ENCODE data around the gene TMPRSS4. TPM values are rescaled to one million over a fixed set of nuclear protein-coding genes. Genes with fewer than 3 reads are reported as not detected.

TMPRSS4 gene
- polyA plus RNA-seq, 3 donors = not detected

DNA sequence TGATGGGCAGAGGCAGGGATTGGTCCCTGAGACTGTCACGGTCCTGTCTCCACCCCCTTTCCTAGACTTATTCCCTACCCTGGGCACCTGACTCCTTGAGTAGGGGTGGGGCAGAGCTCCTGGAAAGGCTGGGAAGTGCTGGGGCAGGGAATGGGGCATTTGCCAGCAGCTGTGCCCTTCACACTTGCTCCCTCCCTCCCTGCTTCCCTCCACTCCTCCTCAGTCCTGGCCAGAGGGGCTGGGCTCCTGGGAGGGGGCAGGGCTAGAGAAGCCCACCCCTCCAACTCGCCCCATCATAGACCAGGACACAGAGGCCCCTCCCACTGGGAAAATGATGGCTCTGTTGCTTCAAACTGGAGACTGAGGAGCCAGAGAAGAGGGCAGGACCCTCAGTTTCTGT is 88.0 kb downstream of the TMPRSS4 start:
- Mint-ChIP-seq H3K36me3 (no peaks in the 10 kb centered on the region), H3K4me1 (peaks cover 2% of the 10 kb centered on the region), H3K27ac (no peak overlapping the region), H3K4me3 (no peak overlapping the region), H3K9me3 (peaks cover 0 to 1% (median 0%) of the 10 kb centered on the region in 7 donors), H3K27me3 (ENCODE audit: low read depth in 3 of 3) (peaks cover 11 to 24% (median 11%) of the 10 kb centered on the region in 3 donors)
- Histone ChIP-seq H3K27me3 (ENCODE audit: control insufficient read depth in 2 of 2, insufficient read depth in 2 of 2, low read length in 2 of 2) (peaks cover 0 to 2% of the 10 kb centered on the region in 2 donors), H4K20me1 (ENCODE audit: insufficient read depth, low read length) (no peaks in the 10 kb centered on the region), H3K9ac (ENCODE audit: insufficient read depth, low read length, poor library complexity, severe bottlenecking) (no peak overlapping the region), H3K79me2 (ENCODE audit: insufficient read depth, low read length) (no peaks in the 10 kb centered on the region), H3K9me3 (replicated peaks in 1 of 2; ENCODE audit: control insufficient read depth in 1 of 2, insufficient read depth in 1 of 2, low read length in 2 of 2) (no peaks in the 10 kb centered on the region), H3K27ac (ENCODE audit: low read depth in 1 of 2, low read length in 2 of 2) (no peak overlapping the region), H3K4me2 (replicated peaks; ENCODE audit: extremely low read depth, low read length, poor library complexity, severe bottlenecking) (no peak overlapping the region), H3K4me3 (replicated peaks in 1 of 3; ENCODE audit: low read depth in 2 of 3, low read length in 3 of 3) (no peak overlapping the region), H2AFZ (ENCODE audit: insufficient read depth, low read depth, low read length, poor library complexity, severe bottlenecking) (no peak overlapping the region), H3K36me3 (replicated peaks in 1 of 2; ENCODE audit: control insufficient read depth in 1 of 2, insufficient read depth in 2 of 2, low read length in 2 of 2) (no peaks in the 10 kb centered on the region), H3K4me1 (ENCODE audit: control insufficient read depth in 1 of 2, insufficient read depth in 2 of 2, low read length in 2 of 2) (no peaks in the 10 kb centered on the region)
- WGBS (ENCODE audit: insufficient coverage) = no CpG with 5 or more reads among the region's 2 CpGs
- intact Hi-C loops (cut with micrococcal nuclease) = no loop called here
- TF ChIP-seq, protein P1, sequence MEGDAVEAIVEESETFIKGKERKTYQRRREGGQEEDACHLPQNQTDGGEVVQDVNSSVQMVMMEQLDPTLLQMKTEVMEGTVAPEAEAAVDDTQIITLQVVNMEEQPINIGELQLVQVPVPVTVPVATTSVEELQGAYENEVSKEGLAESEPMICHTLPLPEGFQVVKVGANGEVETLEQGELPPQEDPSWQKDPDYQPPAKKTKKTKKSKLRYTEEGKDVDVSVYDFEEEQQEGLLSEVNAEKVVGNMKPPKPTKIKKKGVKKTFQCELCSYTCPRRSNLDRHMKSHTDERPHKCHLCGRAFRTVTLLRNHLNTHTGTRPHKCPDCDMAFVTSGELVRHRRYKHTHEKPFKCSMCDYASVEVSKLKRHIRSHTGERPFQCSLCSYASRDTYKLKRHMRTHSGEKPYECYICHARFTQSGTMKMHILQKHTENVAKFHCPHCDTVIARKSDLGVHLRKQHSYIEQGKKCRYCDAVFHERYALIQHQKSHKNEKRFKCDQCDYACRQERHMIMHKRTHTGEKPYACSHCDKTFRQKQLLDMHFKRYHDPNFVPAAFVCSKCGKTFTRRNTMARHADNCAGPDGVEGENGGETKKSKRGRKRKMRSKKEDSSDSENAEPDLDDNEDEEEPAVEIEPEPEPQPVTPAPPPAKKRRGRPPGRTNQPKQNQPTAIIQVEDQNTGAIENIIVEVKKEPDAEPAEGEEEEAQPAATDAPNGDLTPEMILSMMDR (IDR thresholded peaks at IDR 0.05) = no peak
- DNase-seq = no peak

DNA sequence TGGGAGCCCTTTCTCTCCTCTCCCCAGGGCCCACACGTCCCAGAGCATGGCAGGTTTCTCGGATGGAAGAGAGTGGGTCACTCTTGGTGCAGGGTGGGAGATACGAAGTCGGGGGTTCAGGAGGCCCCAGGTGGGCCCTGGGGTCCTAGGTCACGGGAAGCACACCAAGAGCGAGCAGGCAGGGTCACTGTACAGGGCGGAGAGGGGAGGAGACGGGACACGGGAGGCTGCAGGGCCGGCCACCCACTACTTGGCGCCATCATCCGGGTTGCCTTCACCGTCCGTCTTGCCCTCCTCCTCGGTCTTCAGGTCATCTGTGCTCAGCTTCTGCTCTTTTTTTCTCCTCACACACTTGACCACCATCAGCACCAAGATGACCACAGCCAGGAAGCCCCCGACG is 89.8 kb downstream of the TMPRSS4 start:
- no peak overlapping the region for H3K4me3 Mint-ChIP-seq
- no peak for DNase-seq
- H3K4me2 ChIP-seq (replicated peaks; ENCODE audit: extremely low read depth, low read length, poor library complexity, severe bottlenecking) = no peak overlapping the region
- H3K79me2 ChIP-seq (ENCODE audit: insufficient read depth, low read length) = no peaks in the 10 kb centered on the region
- no peak overlapping the region for H3K4me3 ChIP-seq (replicated peaks in 1 of 3; ENCODE audit: low read depth in 2 of 3, low read length in 3 of 3)
- no peak overlapping the region for H3K9ac ChIP-seq (ENCODE audit: insufficient read depth, low read length, poor library complexity, severe bottlenecking)
- H3K27ac Mint-ChIP-seq = no peak overlapping the region
- TF ChIP-seq, protein P1 (IDR thresholded peaks at IDR 0.05) = no peak
- peaks cover 11 to 20% (median 15%) of the 10 kb centered on the region in 3 donors for H3K27me3 Mint-ChIP-seq (ENCODE audit: low read depth in 3 of 3)
- intact Hi-C loops (cut with micrococcal nuclease) = no loop called here
- no peaks in the 10 kb centered on the region for H3K36me3 ChIP-seq (replicated peaks in 1 of 2; ENCODE audit: control insufficient read depth in 1 of 2, insufficient read depth in 2 of 2, low read length in 2 of 2)
- WGBS (ENCODE audit: insufficient coverage) = 94% methylated on average over 15 of the region's 17 CpGs
- H3K4me1 ChIP-seq (ENCODE audit: control insufficient read depth in 1 of 2, insufficient read depth in 2 of 2, low read length in 2 of 2) = peaks cover 4% of the 10 kb centered on the region in 2 donors
- H3K4me1 Mint-ChIP-seq = peaks cover 3% of the 10 kb centered on the region
- H3K9me3 Mint-ChIP-seq = peaks cover 0 to 1% (median 0%) of the 10 kb centered on the region in 7 donors
- H3K36me3 Mint-ChIP-seq = no peaks in the 10 kb centered on the region
- H3K9me3 ChIP-seq (replicated peaks in 1 of 2; ENCODE audit: control insufficient read depth in 1 of 2, insufficient read depth in 1 of 2, low read length in 2 of 2) = no peaks in the 10 kb centered on the region
- no peaks in the 10 kb centered on the region for H4K20me1 ChIP-seq (ENCODE audit: insufficient read depth, low read length)
- H2AFZ ChIP-seq (ENCODE audit: insufficient read depth, low read depth, low read length, poor library complexity, severe bottlenecking) = no peak overlapping the region
- no peak overlapping the region for H3K27ac ChIP-seq (ENCODE audit: low read depth in 1 of 2, low read length in 2 of 2)
- H3K27me3 ChIP-seq (ENCODE audit: control insufficient read depth in 2 of 2, insufficient read depth in 2 of 2, low read length in 2 of 2) = peaks cover 0 to 2% of the 10 kb centered on the region in 2 donors

All from CD14-positive monocyte (primary cell).